RWPE2 (cell line): ENCODE data around the gene LCN10.

ENCODE experiments used
- ATAC-seq: fragments of 200-7000 bp; cut with Tn5 transposase; 3 replicates; pipeline ENCODE4 v1.9.1; 2021; ENCODE audit warnings: low read depth
- DNase-seq: peaks from one replicate; pipeline ENCODE4 v3.0.0-alpha.2; 2020; ENCODE audit warnings: low spot score
- H3K27ac ChIP-seq: fragments of 450-650 bp; 2 replicates; pipeline ENCODE4 v1.5.1; 2017; ENCODE audit warnings: mild to moderate bottlenecking; ENCODE audit not compliant: poor library complexity, severe bottlenecking
- H3K27me3 ChIP-seq: fragments of 250-450 bp; sonication (Bioruptor Pico); 2 replicates; pipeline ENCODE4 v1.5.1; 2021; ENCODE audit warnings: mild to moderate bottlenecking, moderate library complexity; ENCODE audit not compliant: insufficient read depth, poor library complexity, severe bottlenecking
- H3K36me3 ChIP-seq: fragments of 250-450 bp; sonication (Bioruptor Pico); 2 replicates; pipeline ENCODE4 v1.5.1; 2020; ENCODE audit warnings: low read depth, mild to moderate bottlenecking, moderate library complexity
- H3K4me1 ChIP-seq: fragments of 250-450 bp; sonication (Bioruptor Pico); 2 replicates; pipeline ENCODE4 v1.5.1; 2021; ENCODE audit warnings: mild to moderate bottlenecking, moderate library complexity; ENCODE audit not compliant: insufficient read depth, poor library complexity, severe bottlenecking
- H3K4me3 ChIP-seq: fragments of 250-450 bp; sonication (Bioruptor Pico); 2 replicates; pipeline ENCODE4 v1.5.1; 2021; ENCODE audit warnings: mild to moderate bottlenecking, moderate library complexity; ENCODE audit not compliant: severe bottlenecking
- H3K9me3 ChIP-seq: fragments of 250-450 bp; sonication (Bioruptor Pico); 2 replicates; pipeline ENCODE4 v1.5.1; 2021; ENCODE audit warnings: mild to moderate bottlenecking, moderate library complexity; ENCODE audit not compliant: severe bottlenecking
- TF ChIP-seq, protein P1 (sequence below): fragments of 450-650 bp; IDR thresholded peaks from one replicate; pipeline ENCODE4 v1.5.1; 2017; ENCODE audit warnings: mild to moderate bottlenecking, moderate library complexity; ENCODE audit not compliant: poor library complexity, severe bottlenecking

LCN10 gene

GRCh38 chr9:136697821-136698526 is 44.8 kb downstream of the LCN10 start:
- TF ChIP-seq, protein P1, sequence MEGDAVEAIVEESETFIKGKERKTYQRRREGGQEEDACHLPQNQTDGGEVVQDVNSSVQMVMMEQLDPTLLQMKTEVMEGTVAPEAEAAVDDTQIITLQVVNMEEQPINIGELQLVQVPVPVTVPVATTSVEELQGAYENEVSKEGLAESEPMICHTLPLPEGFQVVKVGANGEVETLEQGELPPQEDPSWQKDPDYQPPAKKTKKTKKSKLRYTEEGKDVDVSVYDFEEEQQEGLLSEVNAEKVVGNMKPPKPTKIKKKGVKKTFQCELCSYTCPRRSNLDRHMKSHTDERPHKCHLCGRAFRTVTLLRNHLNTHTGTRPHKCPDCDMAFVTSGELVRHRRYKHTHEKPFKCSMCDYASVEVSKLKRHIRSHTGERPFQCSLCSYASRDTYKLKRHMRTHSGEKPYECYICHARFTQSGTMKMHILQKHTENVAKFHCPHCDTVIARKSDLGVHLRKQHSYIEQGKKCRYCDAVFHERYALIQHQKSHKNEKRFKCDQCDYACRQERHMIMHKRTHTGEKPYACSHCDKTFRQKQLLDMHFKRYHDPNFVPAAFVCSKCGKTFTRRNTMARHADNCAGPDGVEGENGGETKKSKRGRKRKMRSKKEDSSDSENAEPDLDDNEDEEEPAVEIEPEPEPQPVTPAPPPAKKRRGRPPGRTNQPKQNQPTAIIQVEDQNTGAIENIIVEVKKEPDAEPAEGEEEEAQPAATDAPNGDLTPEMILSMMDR: no peak
- Histone ChIP-seq H3K36me3 (no peaks in the 10 kb centered on the region), H3K4me3 (no peak overlapping the region), H3K27ac (no peak overlapping the region), H3K9me3 (no peaks in the 10 kb centered on the region), H3K27me3 (peaks cover 7% of the 10 kb centered on the region), H3K4me1 (peaks cover 14% of the 10 kb centered on the region)
- DNase-seq: no peak
- no peak for ATAC-seq

DNA sequence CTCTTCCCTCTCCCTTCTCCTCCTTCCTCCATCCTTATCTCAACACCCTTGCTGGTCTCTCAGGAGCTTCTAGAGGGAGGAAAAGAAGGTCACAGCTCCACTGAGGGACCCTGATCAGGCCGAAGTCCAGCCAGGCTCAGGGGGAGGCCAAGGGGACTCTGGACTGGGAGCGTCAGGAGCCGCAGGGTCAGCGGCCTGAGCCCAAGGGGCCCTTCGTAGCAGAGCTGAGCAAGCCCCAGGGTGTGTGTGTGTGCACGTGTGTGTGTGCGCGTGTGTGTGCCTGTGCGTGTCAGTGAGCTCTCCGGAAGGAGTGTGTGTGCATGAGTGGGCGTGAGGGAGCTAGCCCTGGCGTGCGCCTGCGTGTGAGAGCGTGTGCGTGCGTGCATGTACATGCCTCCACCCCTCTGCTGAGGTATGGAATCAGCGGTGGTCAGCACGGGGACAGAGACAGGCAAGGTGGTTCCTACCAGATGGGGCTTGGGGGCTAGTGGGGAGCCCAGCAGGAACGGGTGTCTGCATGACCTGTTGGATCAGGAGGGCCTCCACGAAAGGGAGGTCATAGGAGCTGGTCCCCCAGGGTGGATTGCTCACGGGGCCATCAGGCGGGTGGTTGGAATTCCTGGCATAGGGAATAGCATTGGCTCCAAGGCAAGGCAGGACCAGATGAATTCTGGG is 45.5 kb downstream of the LCN10 start:
- Histone ChIP-seq H3K4me1 (peaks cover 14% of the 10 kb centered on the region), H3K36me3 (no peaks in the 10 kb centered on the region), H3K4me3 (no peak overlapping the region), H3K27ac (no peak overlapping the region), H3K27me3 (peaks cover 7% of the 10 kb centered on the region), H3K9me3 (no peaks in the 10 kb centered on the region)
- DNase-seq (no peak), ATAC-seq (no peak)
- TF ChIP-seq, protein P1: no peak

GRCh38 chr9:136696502-136696901 is 46.2 kb downstream of the LCN10 start:
- DNase-seq (no peak), ATAC-seq (no peak)
- Histone ChIP-seq H3K4me1 (peaks cover 14% of the 10 kb centered on the region), H3K27me3 (peaks cover 7% of the 10 kb centered on the region), H3K27ac (no peak overlapping the region), H3K4me3 (no peak overlapping the region), H3K36me3 (no peaks in the 10 kb centered on the region), H3K9me3 (no peaks in the 10 kb centered on the region)
- TF ChIP-seq, protein P1: no peak

DNA sequence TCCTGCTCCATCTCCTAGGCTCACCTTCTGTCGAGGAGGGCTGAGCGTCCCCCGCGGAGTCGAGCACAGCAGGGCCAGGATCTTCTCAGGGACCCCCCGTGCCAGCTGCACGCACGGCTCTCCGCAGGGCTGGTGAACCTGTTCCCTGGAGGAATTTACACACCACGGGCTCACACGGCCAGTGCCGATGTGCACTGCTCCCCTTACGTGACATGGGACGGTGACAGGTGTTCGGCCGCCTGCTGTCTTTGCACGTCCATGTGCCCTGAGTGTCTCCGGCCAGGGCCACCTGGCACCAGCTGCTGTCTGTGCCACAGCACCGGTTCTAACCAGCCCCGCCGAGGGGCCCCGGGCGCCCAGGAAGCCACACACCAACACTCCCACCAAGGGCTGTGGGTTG is 46.8 kb downstream of the LCN10 start:
- TF ChIP-seq, protein P1: no peak
- no peak for ATAC-seq
- DNase-seq: no peak
- Histone ChIP-seq H3K27me3 (peaks cover 1% of the 10 kb centered on the region), H3K36me3 (no peaks in the 10 kb centered on the region), H3K9me3 (no peaks in the 10 kb centered on the region), H3K4me1 (peaks cover 14% of the 10 kb centered on the region), H3K4me3 (no peak overlapping the region), H3K27ac (no peak overlapping the region)

GRCh38 chr9:136695435-136695895 is 47.3 kb downstream of the LCN10 start:
- Histone ChIP-seq H3K27ac (no peak overlapping the region), H3K9me3 (no peaks in the 10 kb centered on the region), H3K36me3 (no peaks in the 10 kb centered on the region), H3K27me3 (no peaks in the 10 kb centered on the region), H3K4me3 (no peak overlapping the region), H3K4me1 (peaks cover 14% of the 10 kb centered on the region)
- DNase-seq (no peak), ATAC-seq (peak; percentile 34; the same call in 2 of the 3 replicates)
- TF ChIP-seq, protein P1: no peak
